CD14-positive monocyte (primary cell): ENCODE measurements around the gene MSANTD1. TPM values are rescaled to one million over a fixed set of nuclear protein-coding genes. Genes with fewer than 3 reads are reported as not detected.

Source experiments
- DNase-seq, 3 donors: peaks; one replicate each; pipeline ENCODE4 v3.0.0-alpha.2; 2011 to 2022
- H2AFZ ChIP-seq: 2 replicates; pipeline ENCODE4 v1.6.0; 2012; ENCODE audit warnings: mild to moderate bottlenecking, low read depth, low read length, inconsistent platforms; ENCODE audit not compliant: insufficient read depth, poor library complexity, severe bottlenecking
- H3K27ac ChIP-seq, 2 donors: 1 replicate in 1 of 2; 2 replicates in 1 of 2; pipeline ENCODE4 v1.5.1; 2012 to 2013; ENCODE audit warnings: low read length in 2 of 2, control low read depth in 1 of 2, inconsistent platforms in 1 of 2, low read depth in 1 of 2, mild to moderate bottlenecking in 1 of 2
- H3K27me3 ChIP-seq, 2 donors: one replicate each; pipeline versions ENCODE4 v1.6.0 to v1.6.1; 2011 to 2013; ENCODE audit warnings: low read length in 2 of 2; ENCODE audit not compliant: control insufficient read depth in 2 of 2, insufficient read depth in 2 of 2
- H3K36me3 ChIP-seq, 2 donors: replicated peaks in 1 of 2; 1 replicate in 1 of 2; 2 replicates in 1 of 2; pipeline versions ENCODE4 v1.5.1 to v1.6.1; 2012 to 2013; ENCODE audit warnings: low read length in 2 of 2, control low read depth in 1 of 2, inconsistent platforms in 1 of 2, mild to moderate bottlenecking in 1 of 2; ENCODE audit not compliant: insufficient read depth in 2 of 2, control insufficient read depth in 1 of 2
- H3K4me1 ChIP-seq, 2 donors: 1 replicate in 1 of 2; 2 replicates in 1 of 2; pipeline versions ENCODE4 v1.5.1 to v1.6.1; 2012 to 2013; ENCODE audit warnings: low read length in 2 of 2, control low read depth in 1 of 2, inconsistent platforms in 1 of 2, mild to moderate bottlenecking in 1 of 2, moderate library complexity in 1 of 2; ENCODE audit not compliant: insufficient read depth in 2 of 2, control insufficient read depth in 1 of 2
- H3K4me2 ChIP-seq: replicated peaks from 2 replicates; pipeline ENCODE3; 2012; ENCODE audit warnings: low read length, moderate library complexity, mild to moderate bottlenecking; ENCODE audit not compliant: poor library complexity, severe bottlenecking; ENCODE audit errors: extremely low read depth
- H3K4me3 ChIP-seq, 3 experiments: fragments of 200-600 bp in 1 of 3; sonication (generic) in 1 of 3; replicated peaks in 1 of 3; 1 replicate in 2 of 3; 2 replicates in 1 of 3; pipeline ENCODE4 v1.5.1; 2011 to 2013; ENCODE audit warnings: low read length in 3 of 3, mild to moderate bottlenecking in 3 of 3, control low read depth in 2 of 3, low read depth in 2 of 3, inconsistent platforms in 1 of 3, moderate library complexity in 1 of 3
- H3K79me2 ChIP-seq: 2 replicates; pipeline ENCODE4 v1.6.0; 2012; ENCODE audit warnings: mild to moderate bottlenecking, control low read depth, inconsistent platforms, low read length, moderate library complexity; ENCODE audit not compliant: insufficient read depth
- H3K9ac ChIP-seq: 2 replicates; pipeline ENCODE4 v1.6.0; 2017; ENCODE audit warnings: low read length, mild to moderate bottlenecking; ENCODE audit not compliant: insufficient read depth, poor library complexity, severe bottlenecking
- H3K9me3 ChIP-seq, 2 donors: replicated peaks in 1 of 2; 1 replicate in 1 of 2; 2 replicates in 1 of 2; pipeline versions ENCODE4 v1.5.1 to v1.6.1; 2012 to 2013; ENCODE audit warnings: low read length in 2 of 2, control low read depth in 1 of 2; ENCODE audit not compliant: control insufficient read depth in 1 of 2, insufficient read depth in 1 of 2
- H4K20me1 ChIP-seq: 2 replicates; pipeline ENCODE4 v1.6.0; 2012; ENCODE audit warnings: mild to moderate bottlenecking, low read length, control low read depth, moderate library complexity; ENCODE audit not compliant: insufficient read depth
- H3K27ac Mint-ChIP-seq, 7 donors: one replicate each; pipeline ENCODE4 v1.8.0; 2020; ENCODE audit warnings: mild to moderate bottlenecking in 7 of 7, mixed read lengths in 7 of 7, moderate library complexity in 6 of 7, inconsistent platforms in 2 of 7
- H3K27me3 Mint-ChIP-seq, 3 donors: one replicate each; pipeline ENCODE4 v1.8.0; 2021 to 2022; ENCODE audit warnings: low read depth in 3 of 3, mild to moderate bottlenecking in 3 of 3, mixed read lengths in 3 of 3, moderate library complexity in 3 of 3, inconsistent platforms in 1 of 3
- H3K36me3 Mint-ChIP-seq, 2 donors: one replicate each; pipeline ENCODE4 v1.8.0; 2020; ENCODE audit warnings: mixed read lengths in 2 of 2, inconsistent platforms in 1 of 2, mild to moderate bottlenecking in 1 of 2
- H3K4me1 Mint-ChIP-seq: one replicate; pipeline ENCODE4 v1.8.0; 2020; ENCODE audit warnings: mild to moderate bottlenecking, mixed read lengths
- H3K4me3 Mint-ChIP-seq, 2 donors: one replicate each; pipeline ENCODE4 v1.8.0; 2020; ENCODE audit warnings: mild to moderate bottlenecking in 2 of 2, mixed read lengths in 2 of 2, moderate library complexity in 1 of 2
- H3K9me3 Mint-ChIP-seq, 7 donors: one replicate each; pipeline ENCODE4 v1.8.0; 2020 to 2022; ENCODE audit warnings: mixed read lengths in 7 of 7, mild to moderate bottlenecking in 6 of 7, moderate library complexity in 6 of 7, inconsistent platforms in 2 of 7
- WGBS: methylation state at CpG from one replicate; pipeline ENCODE4 v1.1.5; 2013; ENCODE audit warnings: missing lambda C conversion rate; ENCODE audit not compliant: insufficient coverage; 5-methylcytosine and 5-hydroxymethylcytosine counted together
- intact Hi-C, 2 donors: fragments of 100-400 bp; cut with micrococcal nuclease; formaldehyde crosslinking; loops; one replicate each; pipeline versions ENCODE4 v1.15.0 to v1.15.1; 2023
- polyA plus RNA-seq, 3 donors: library from polyadenylated mRNA; depleted of rRNA in 1 of 3; unstranded in 2 of 3; stranded (reverse) in 1 of 3; fragments of 300-500 nt in 2 of 3; fragments of >200 nt in 1 of 3; fragmentation: Illumina TruSeq in 2 of 3; gene quantifications; 1 replicate in 2 of 3; 2 replicates in 1 of 3; pipeline ENCODE4 v1.2.3, GENCODE V29; 2012 to 2021
- TF ChIP-seq, protein P1 (sequence below): fragments of 200-600 bp; IDR thresholded peaks from one replicate; pipeline ENCODE4 v1.8.0; 2022; ENCODE audit warnings: antibody characterized with exemption, mild to moderate bottlenecking

Gene MSANTD1
- polyA plus RNA-seq, 3 donors: 0.52 TPM; not detected in 2

DNA sequence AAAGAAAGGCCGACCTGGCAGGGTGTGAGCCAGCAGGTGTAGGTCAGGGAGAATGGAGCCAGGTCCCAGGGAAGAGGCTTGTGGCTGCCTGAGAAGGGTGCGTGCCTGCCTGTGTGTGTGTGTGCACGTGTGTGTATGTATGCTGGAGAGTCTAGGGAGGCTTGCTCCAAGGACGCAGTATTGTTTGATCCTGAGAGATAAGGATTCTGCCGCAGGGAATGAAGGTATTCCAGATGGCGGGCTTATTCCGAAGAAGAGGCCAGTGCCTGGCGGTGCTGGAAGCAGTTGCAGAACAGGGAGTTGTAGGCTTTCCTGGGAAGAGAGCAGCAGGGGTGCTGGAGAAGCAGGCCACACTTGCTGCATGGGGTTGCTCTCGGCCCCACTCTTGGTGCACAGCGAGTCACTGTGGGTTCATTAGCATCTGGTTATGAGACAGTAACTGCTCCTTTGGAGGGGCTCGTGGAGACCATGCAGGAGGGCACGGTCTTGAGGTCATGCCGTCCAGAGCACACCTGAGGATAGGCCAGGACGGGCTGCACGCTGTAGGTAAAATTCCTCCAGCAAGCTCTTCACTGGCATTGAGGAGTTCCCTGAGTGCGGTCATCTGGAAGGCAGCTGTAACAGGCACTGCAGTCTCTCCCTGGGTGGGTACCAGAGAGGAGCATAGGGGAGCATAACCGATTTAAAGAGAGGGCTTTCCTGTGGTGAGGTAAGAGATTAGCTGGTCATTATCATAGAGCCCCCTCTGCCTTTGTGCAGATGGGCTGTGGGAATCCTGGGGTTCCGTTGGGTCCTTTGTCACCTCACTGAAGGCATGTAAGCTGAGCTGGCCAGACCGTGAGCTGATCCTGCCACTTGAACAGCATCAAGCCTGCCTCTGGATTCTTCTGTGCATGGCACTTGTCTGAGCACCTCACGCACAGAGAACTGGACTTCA, 29.9 kb upstream of the MSANTD1 start:
- peaks cover 93 to 95% of the 10 kb centered on the region in 2 donors for H3K36me3 Mint-ChIP-seq
- no peaks in the 10 kb centered on the region for H3K9me3 ChIP-seq
- H3K27ac Mint-ChIP-seq: peak overlapping the region in 4 of 7 donors; percentile 33 to 82 (median 68)
- no peak for DNase-seq
- TF ChIP-seq, protein P1, sequence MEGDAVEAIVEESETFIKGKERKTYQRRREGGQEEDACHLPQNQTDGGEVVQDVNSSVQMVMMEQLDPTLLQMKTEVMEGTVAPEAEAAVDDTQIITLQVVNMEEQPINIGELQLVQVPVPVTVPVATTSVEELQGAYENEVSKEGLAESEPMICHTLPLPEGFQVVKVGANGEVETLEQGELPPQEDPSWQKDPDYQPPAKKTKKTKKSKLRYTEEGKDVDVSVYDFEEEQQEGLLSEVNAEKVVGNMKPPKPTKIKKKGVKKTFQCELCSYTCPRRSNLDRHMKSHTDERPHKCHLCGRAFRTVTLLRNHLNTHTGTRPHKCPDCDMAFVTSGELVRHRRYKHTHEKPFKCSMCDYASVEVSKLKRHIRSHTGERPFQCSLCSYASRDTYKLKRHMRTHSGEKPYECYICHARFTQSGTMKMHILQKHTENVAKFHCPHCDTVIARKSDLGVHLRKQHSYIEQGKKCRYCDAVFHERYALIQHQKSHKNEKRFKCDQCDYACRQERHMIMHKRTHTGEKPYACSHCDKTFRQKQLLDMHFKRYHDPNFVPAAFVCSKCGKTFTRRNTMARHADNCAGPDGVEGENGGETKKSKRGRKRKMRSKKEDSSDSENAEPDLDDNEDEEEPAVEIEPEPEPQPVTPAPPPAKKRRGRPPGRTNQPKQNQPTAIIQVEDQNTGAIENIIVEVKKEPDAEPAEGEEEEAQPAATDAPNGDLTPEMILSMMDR: no peak
- 96% methylated on average over 20 of the region's 20 CpGs for WGBS
- H3K4me3 Mint-ChIP-seq: no peak overlapping the region
- no peak overlapping the region for H3K4me3 ChIP-seq
- H3K4me1 Mint-ChIP-seq: peaks cover 18% of the 10 kb centered on the region
- no peaks in the 10 kb centered on the region for H4K20me1 ChIP-seq
- no peaks in the 10 kb centered on the region for H3K27me3 ChIP-seq
- peaks cover 15 to 16% of the 10 kb centered on the region in 2 donors for H3K4me1 ChIP-seq
- intact Hi-C loops: no loop called here
- peaks cover 78 to 95% of the 10 kb centered on the region in 2 donors for H3K36me3 ChIP-seq
- no peaks in the 10 kb centered on the region for H3K79me2 ChIP-seq
- no peaks in the 10 kb centered on the region for H3K9me3 Mint-ChIP-seq
- H3K4me2 ChIP-seq: no peak overlapping the region
- peak overlapping the region in 1 of 2 donors; percentile 56 for H3K27ac ChIP-seq
- H3K27me3 Mint-ChIP-seq: peaks cover 0 to 3% (median 2%) of the 10 kb centered on the region in 3 donors
- H2AFZ ChIP-seq: no peak overlapping the region
- H3K9ac ChIP-seq: no peak overlapping the region

DNA sequence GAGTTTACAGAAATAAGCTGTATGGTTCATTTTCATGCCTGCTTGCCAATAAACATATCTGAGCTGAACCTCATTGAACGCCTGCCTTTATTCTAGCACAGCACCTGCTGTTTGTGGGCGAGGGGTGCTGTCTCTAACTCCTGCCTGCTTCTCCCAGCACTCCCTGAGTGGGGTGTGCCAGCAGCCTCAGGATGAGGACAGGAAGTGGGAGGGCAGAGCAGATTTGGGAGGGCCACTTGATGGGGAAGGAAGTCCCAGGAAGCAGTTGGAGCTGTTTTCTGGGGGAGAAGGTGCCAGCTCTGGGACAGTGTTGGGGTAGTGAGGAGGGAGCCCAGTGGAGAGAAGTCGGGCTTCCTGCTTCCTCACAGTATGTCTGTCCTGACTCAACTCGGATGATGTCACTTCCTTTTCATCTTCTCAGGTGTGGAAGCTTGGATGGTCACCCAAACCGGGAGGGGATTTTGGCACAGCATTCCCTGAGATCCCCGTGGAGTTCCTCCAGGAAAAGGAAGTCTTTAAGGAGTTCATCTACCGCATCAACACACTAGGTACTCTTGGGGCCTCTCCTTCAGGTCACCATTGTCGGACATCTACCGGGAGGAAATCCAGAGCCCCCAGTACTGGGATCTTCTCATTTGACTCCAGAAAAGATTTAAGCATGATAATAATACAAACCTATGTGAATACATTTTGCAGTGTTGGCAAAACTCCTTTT, 29.0 kb upstream of the MSANTD1 start:
- no peak overlapping the region for H2AFZ ChIP-seq
- peaks cover 23 to 24% of the 10 kb centered on the region in 2 donors for H3K4me1 ChIP-seq
- Mint-ChIP-seq H3K4me1 (peaks cover 27% of the 10 kb centered on the region), H3K27ac (peak overlapping the region in 6 of 7 donors; percentile 15 to 83 (median 76)), H3K36me3 (peaks cover 90 to 93% of the 10 kb centered on the region in 2 donors), H3K27me3 (peaks cover 0 to 3% (median 2%) of the 10 kb centered on the region in 3 donors), H3K9me3 (no peaks in the 10 kb centered on the region), H3K4me3 (no peak overlapping the region)
- TF ChIP-seq, protein P1: no peak
- no peak overlapping the region for H3K4me3 ChIP-seq
- no peaks in the 10 kb centered on the region for H4K20me1 ChIP-seq
- peak overlapping the region in 1 of 2 donors; percentile 56 for H3K27ac ChIP-seq
- H3K79me2 ChIP-seq: no peaks in the 10 kb centered on the region
- peaks cover 72 to 87% of the 10 kb centered on the region in 2 donors for H3K36me3 ChIP-seq
- H3K4me2 ChIP-seq: no peak overlapping the region
- WGBS: 44% methylated on average over 2 of the region's 9 CpGs
- no peaks in the 10 kb centered on the region for H3K27me3 ChIP-seq
- H3K9me3 ChIP-seq: no peaks in the 10 kb centered on the region
- H3K9ac ChIP-seq: no peak overlapping the region
- DNase-seq: no peak
- intact Hi-C loops: no loop called here
